ENCODE data around the gene AMBP.

The AMBP gene

DNA sequence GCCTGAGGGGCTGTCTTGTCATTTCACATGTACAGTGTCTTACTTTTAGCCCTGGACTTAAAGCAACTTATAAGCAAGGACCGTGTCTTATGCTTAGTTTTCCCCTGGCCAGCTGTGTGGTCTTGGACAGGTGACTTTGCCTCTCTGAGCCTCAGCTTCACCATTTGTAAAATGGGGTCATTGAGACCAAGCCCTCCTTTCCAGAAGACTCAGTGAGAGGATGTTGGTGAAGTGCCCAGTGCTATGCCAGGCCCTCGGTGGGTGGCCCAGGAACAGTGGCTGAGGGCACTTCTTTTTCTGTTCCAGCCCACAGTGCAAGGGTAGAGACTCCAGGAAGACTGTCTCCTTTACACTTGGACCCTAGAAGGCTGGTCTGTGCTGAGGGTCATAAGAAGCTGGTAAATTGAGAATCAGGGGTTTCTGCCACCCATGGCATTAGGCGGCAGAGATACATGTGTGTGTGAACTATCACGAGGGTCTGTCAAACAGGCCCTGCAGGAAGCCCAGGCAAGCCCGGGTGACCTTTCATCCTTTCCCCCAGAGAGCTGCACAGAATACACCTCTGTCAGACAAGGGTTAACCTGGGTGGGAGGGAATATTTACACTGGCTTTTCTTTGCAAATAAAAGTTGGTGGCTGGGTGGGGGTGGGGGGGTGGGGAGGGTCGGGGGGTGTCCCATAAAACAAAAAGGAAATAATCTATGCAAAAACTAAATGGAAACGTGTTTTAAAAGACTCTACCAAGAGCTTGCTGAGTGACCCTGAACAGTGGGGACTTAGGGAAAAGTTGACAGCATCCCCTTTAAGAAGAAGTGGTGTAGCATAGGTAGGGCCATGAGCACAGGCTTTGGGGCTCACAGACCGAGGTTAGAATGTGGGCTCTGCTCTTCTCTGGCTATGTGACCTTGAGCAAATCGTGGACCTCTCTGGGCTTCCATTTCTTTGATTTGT lies 41.4 kb upstream of the AMBP start (continued):
- TF ChIP-seq PRDM2 (tag by site-specific recombination; IDR thresholded peaks at IDR 0.05; ENCODE audit: borderline replicate concordance): no peak
- TF ChIP-seq SP3 (tag by site-specific recombination; IDR thresholded peaks at IDR 0.05): no peak
- TF ChIP-seq, protein P1, sequence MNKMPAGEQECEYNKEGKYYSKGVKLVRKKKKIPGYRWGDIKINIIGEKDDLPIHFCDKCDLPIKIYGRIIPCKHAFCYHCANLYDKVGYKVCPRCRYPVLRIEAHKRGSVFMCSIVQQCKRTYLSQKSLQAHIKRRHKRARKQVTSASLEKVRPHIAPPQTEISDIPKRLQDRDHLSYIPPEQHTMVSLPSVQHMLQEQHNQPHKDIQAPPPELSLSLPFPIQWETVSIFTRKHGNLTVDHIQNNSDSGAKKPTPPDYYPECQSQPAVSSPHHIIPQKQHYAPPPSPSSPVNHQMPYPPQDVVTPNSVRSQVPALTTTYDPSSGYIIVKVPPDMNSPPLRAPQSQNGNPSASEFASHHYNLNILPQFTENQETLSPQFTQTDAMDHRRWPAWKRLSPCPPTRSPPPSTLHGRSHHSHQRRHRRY (tag by site-specific recombination; IDR thresholded peaks at IDR 0.05): no peak

DNA sequence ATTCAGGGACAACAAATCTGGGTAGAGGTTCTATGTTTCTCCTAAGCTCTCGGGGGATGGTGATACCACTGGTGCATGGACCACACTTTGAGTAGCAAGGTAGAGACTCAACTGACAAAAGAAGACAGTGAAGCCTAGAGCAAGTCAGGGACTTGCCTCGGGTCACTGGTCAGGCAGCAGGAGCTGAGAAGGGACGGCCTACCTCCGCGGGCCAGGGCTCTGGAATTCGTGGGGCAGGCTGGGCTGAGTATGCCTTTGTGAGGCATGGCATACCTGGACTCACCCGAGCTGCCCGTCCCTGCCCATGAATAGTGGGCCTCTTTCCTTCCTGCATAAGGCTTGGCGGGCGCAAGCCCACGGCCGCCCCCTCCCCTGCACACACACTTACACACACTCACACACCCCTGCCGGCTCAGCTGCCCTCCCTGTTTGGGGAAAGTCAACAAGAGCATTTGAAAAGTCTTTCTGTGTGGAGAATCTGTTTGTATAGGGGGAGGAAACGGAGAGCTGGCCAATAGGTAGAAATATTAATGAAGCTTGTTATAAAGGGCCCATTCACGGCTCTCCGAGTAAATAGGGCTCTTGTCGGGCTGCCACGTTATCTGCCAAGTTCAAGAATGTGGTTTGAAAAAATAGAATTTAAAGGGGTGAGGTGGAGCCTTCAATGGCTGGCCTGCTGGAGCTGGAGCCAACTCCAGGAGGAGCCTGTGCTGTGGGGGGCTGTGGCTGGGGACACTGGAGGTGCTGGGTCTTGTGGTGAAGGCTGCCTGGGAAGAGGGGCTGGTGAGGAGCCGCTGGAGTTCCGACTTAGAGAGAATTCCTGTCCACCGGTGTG lies 40.1 kb upstream of the AMBP start:
- no peaks in the 10 kb centered on the region for H3K36me3 ChIP-seq (ENCODE audit: control insufficient read depth in 2 of 2, insufficient read depth in 1 of 2, low read length in 2 of 2)
- H3K27ac ChIP-seq (ENCODE audit: extremely low read depth, low read depth, low read length): no peak overlapping the region
- H3K9me3 ChIP-seq (ENCODE audit: control insufficient read depth, insufficient read depth, low read depth, low read length): no peaks in the 10 kb centered on the region
- H3K4me3 ChIP-seq (ENCODE audit: low read depth, low read length): no peak overlapping the region
- no peaks in the 10 kb centered on the region for H3K4me1 ChIP-seq (ENCODE audit: control insufficient read depth, insufficient read depth, low read length)
- TF ChIP-seq EGR2 (tag by site-specific recombination; IDR thresholded peaks at IDR 0.05; ENCODE audit: low read depth) (peak; percentile 24; the same call in 1 of the 2 replicates), ZFP69B (tag by site-specific recombination; IDR thresholded peaks at IDR 0.05) (no peak)
- POLR2A ChIA-PET: no interaction called here
- CTCF ChIA-PET: interaction anchor here (0.6 to 4.2 kb wide), 4 partner anchors 10 to 173 kb away, joined by 4 to 34 read pairs (median 6); partner anchors contain the start of gene COL27A1

GRCh38 chr9:114117614-114117995 lies 39.5 kb upstream of the AMBP start:
- Histone ChIP-seq H3K4me3 (ENCODE audit: low read depth, low read length) (no peak overlapping the region), H3K36me3 (ENCODE audit: control insufficient read depth in 2 of 2, insufficient read depth in 1 of 2, low read length in 2 of 2) (no peaks in the 10 kb centered on the region), H3K4me1 (ENCODE audit: control insufficient read depth, insufficient read depth, low read length) (no peaks in the 10 kb centered on the region), H3K9me3 (ENCODE audit: control insufficient read depth, insufficient read depth, low read depth, low read length) (no peaks in the 10 kb centered on the region), H3K27ac (ENCODE audit: extremely low read depth, low read depth, low read length) (no peak overlapping the region)
- POLR2A ChIA-PET: no interaction called here
- CTCF ChIA-PET: interaction anchor here (2.2 to 4.2 kb wide), 2 partner anchors 9 to 37 kb away, joined by 5 to 34 read pairs; partner anchors contain the start of gene COL27A1
- TF ChIP-seq SALL2 (tag by site-specific recombination; IDR thresholded peaks at IDR 0.05; ENCODE audit: borderline replicate concordance) (no peak), ZNF701 (tag by site-specific recombination; IDR thresholded peaks at IDR 0.05) (no peak), ZBTB48 (tag by site-specific recombination; IDR thresholded peaks at IDR 0.05) (no peak), ZBTB8A (tag by site-specific recombination; IDR thresholded peaks at IDR 0.05) (no peak), ZNF133 (tag by site-specific recombination; IDR thresholded peaks at IDR 0.05) (no peak), ZNF623 (tag by site-specific recombination; IDR thresholded peaks at IDR 0.05) (no peak), ZNF48 (tag by site-specific recombination; IDR thresholded peaks at IDR 0.05) (no peak), ZFP69B (tag by site-specific recombination; IDR thresholded peaks at IDR 0.05) (no peak), EGR2 (tag by site-specific recombination; IDR thresholded peaks at IDR 0.05; ENCODE audit: low read depth) (no peak), ZFP41 (tag by site-specific recombination; IDR thresholded peaks at IDR 0.05; ENCODE audit: borderline replicate concordance) (no peak), ZNF239 (tag by site-specific recombination; IDR thresholded peaks at IDR 0.05) (no peak)
